GM21619 (cell line): Measurements from ENCODE around the gene RPL10L.

Experiments
- ATAC-seq: cut with Tn5 transposase; IDR thresholded peaks from one replicate; pipeline ENCODE4 v1.9.1; 2021; ENCODE audit not compliant: unreplicated experiment

RPL10L gene

GRCh38 chr14:46651526-46652144, at the start of gene RPL10L:
TSS of gene RPL10L (minus strand) at chr14:46651781. CDS start at chr14:46651736, 45 bp downstream.
- no peak for ATAC-seq

- no peak for ATAC-seq
Measured at GRCh38 chr14:46691819-46692218, 40.2 kb upstream of the RPL10L start.

- no peak for ATAC-seq
Measured at GRCh38 chr14:46686652-46687051, 35.1 kb upstream of the RPL10L start.

DNA sequence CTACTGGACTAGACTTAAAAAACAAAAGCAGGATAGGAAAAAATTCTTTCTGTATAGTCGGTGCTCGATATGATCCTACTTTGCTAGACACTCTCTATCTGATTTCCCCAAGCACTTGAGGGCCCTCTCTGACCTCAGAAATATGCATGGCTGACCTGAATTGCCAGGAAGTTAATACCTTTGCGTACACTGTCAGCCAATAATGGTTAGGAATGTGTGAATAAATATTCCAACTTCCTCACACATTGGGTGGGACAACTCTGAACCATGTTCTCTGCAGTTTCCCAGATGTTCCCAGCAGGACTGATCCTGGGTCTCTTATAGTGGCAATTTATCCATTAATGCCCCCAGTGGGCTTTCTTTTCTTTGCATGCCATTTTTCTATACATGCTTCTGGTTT, 20.5 kb upstream of the RPL10L start:
- ATAC-seq: no peak

GRCh38 chr14:46663382-46663781, 11.8 kb upstream of the RPL10L start:
- ATAC-seq: no peak

- ATAC-seq: no peak
Measured at GRCh38 chr14:46661728-46662127, 10.1 kb upstream of the RPL10L start.

DNA sequence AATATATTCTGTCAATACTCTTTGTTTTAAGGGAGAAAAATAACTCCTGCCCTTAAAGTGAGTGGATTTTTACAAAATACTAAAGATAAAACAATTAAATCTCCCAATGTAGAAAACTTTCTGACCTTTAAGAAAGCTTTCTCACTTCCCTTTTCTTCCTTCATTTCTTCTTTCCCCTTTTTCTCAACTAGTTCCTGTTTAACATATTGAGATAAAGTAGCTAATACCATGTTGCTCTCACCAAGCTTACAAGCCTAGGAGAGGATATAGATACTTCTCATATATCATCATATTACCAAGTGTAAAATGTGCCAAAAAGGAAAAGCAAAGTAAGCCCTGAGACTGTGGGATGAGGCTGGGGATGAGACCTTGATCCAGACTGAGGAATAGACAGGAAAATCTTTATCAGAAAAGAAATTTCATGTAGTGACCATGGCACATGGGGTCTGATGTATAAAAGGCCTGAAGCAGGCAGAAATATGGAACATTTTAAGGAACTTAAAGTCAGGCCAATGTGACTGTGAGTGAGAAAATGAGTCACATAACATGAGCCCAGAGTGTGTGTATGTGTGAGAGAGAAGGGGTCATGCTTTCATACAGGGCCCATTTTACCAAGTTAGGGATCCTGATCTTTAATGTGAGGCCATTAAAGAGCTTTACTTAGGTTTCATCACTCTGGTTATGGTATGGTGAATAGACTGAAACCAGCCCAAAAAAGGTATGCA, 1.6 kb upstream of the RPL10L start:
- ATAC-seq: no peak

DNA sequence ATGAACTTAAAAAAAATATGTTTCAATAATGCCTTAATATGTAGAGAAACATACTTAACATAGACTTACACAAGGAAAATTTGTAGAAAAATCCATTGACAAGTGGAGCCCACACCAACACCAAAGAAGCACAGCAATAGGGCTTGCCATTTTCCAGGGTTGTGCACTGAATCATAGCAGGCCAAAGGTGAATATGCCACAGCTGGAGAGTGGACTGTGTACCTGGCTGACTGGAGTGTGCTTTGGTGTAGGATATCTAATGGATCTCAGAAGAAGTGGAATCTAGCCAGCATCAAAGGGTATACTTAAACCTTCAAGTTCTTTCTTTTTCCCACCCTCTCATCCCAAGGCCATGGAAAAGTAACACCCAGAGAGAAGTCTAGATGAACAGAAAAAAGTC, 4.8 kb downstream of the RPL10L start:
- no peak for ATAC-seq

- no peak for ATAC-seq
Measured at GRCh38 chr14:46626876-46627275, 24.7 kb downstream of the RPL10L start.
